SH-SY5Y (cell line): Measurements from ENCODE around the gene GRAP.

Experiments
- GATA2 ChIP-seq: IDR thresholded peaks from 2 replicates; pipeline ENCODE4 v1.6.1; 2011; ENCODE audit warnings: mild to moderate bottlenecking, low read depth, low read length
- GATA3 ChIP-seq: IDR thresholded peaks from 2 replicates; pipeline ENCODE4 v1.6.1; 2011; ENCODE audit warnings: low read depth, mild to moderate bottlenecking, low read length, moderate library complexity

DNA sequence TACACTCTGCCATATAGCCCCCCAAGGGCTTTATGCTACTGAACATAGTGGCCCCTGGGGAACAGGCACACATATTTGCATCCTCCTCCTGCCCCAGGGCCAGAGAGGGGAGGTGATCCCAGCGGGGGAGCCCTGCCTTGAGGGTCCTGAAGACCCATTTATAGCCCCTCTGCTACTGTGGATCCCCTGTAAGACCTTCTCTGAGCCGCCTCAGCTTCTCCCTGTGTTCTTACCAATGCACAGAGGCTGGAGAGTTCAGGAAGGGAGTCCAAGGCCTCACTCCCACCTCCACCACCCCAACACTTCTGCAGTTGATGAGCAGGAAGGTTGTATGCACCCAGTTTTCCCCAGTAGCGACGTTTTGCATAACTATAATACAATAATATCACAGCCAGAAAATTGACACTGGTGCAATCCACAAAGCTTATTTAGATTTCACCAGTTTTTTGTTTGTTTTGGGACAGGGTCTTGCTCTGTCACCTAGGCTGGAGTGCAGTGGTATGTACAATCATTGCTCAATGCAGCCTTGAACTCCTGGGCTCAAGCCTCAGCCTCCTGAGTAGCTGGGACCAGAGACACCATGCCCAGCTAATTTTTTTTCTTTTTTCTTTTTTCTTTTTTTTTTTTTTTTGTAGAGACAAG lies 40.8 kb downstream of the GRAP start:
- no peak for TF ChIP-seq GATA2
- no peak for TF ChIP-seq GATA3
